Natural killer cell (primary cell): ENCODE measurements around the gene POLG. TPM values are rescaled to one million over a fixed set of nuclear protein-coding genes. Genes with fewer than 3 reads are reported as not detected.
A peak's percentile ranks its signal among the peaks of the same experiment; 100 is the strongest.

Source experiments
- ATAC-seq, 3 donors: fragments of 150-1000 bp in 2 of 3; fragments of 200-7000 bp in 1 of 3; cut with Tn5 transposase; 1 replicate in 1 of 3; 2 replicates in 2 of 3; pipeline ENCODE4 v1.10.0; 2021; ENCODE audit warnings: mild to moderate bottlenecking in 2 of 3, moderate library complexity in 2 of 3
- DNase-seq, 2 donors: peaks; one replicate each; pipeline versions ENCODE4 v3.0.0 to v3.0.0-alpha.2; 2013 to 2021; ENCODE audit warnings: mixed read lengths in 1 of 2
- H3K27ac ChIP-seq: one replicate; pipeline ENCODE4 v1.5.1; 2013; ENCODE audit warnings: mild to moderate bottlenecking, low read length
- H3K27me3 ChIP-seq: one replicate; pipeline ENCODE4 v1.6.1; 2013; ENCODE audit warnings: low read length; ENCODE audit not compliant: control insufficient read depth, insufficient read depth
- H3K36me3 ChIP-seq: one replicate; pipeline ENCODE4 v1.6.1; 2013; ENCODE audit warnings: low read length; ENCODE audit not compliant: control insufficient read depth, insufficient read depth
- H3K4me1 ChIP-seq: one replicate; pipeline ENCODE4 v1.6.1; 2013; ENCODE audit warnings: low read length; ENCODE audit not compliant: control insufficient read depth, insufficient read depth
- H3K4me3 ChIP-seq: one replicate; pipeline ENCODE4 v1.5.1; 2013; ENCODE audit warnings: low read length
- H3K9me3 ChIP-seq: one replicate; pipeline ENCODE4 v1.6.1; 2013; ENCODE audit warnings: low read length; ENCODE audit not compliant: control insufficient read depth, insufficient read depth
- H3K27ac Mint-ChIP-seq, 2 donors: one replicate each; pipeline ENCODE4 v1.8.0; 2022; ENCODE audit warnings: mild to moderate bottlenecking in 2 of 2, mixed read lengths in 2 of 2, moderate library complexity in 1 of 2
- H3K27me3 Mint-ChIP-seq, 2 donors: one replicate each; pipeline ENCODE4 v1.8.0; 2022; ENCODE audit warnings: low read depth in 2 of 2, mixed read lengths in 2 of 2
- H3K36me3 Mint-ChIP-seq: one replicate; pipeline ENCODE4 v1.8.0; 2022; ENCODE audit warnings: mixed read lengths
- H3K4me1 Mint-ChIP-seq, 2 donors: one replicate each; pipeline ENCODE4 v1.8.0; 2022; ENCODE audit warnings: mixed read lengths in 2 of 2
- H3K4me3 Mint-ChIP-seq: one replicate; pipeline ENCODE4 v1.8.0; 2022; ENCODE audit warnings: mild to moderate bottlenecking, moderate library complexity, mixed read lengths
- H3K9me3 Mint-ChIP-seq, 2 donors: one replicate each; pipeline ENCODE4 v1.8.0; 2022; ENCODE audit warnings: mixed read lengths in 2 of 2
- CTCF ChIP-seq: fragments of 200-600 bp; IDR thresholded peaks from one replicate; pipeline ENCODE4 v1.8.0; 2022; ENCODE audit warnings: antibody characterized with exemption
- WGBS: methylation state at CpG from one replicate; pipeline ENCODE4 v1.1.7; 2013; ENCODE audit warnings: missing lambda C conversion rate; ENCODE audit not compliant: insufficient coverage; 5-methylcytosine and 5-hydroxymethylcytosine counted together
- intact Hi-C: fragments of 100-400 bp; cut with micrococcal nuclease; formaldehyde crosslinking; loops from one replicate; pipeline ENCODE4 v1.14.2; 2022
- total RNA-seq, 4 donors: library from RNA; stranded (reverse); fragments of 120-200 nt in 1 of 4; gene quantifications; one replicate each; pipeline versions ENCODE4 v1.2.3 to v1.2.4, GENCODE V29; 2013 to 2022

Gene POLG
- total RNA-seq, 3 donors from 2014 or later (not counting 1 experiment from before 2014, with no cell fraction given), result 205 to 253 (median 238) TPM

- 21% methylated on average over 31 of the region's 31 CpGs for WGBS
- H3K4me1 Mint-ChIP-seq, result peaks cover 0 to 18% of the 10 kb centered on the region in 2 donors
- ATAC-seq (no peak), DNase-seq (no peak)
- peak overlapping the region; percentile 55 for H3K4me3 Mint-ChIP-seq
- Histone ChIP-seq H3K4me3 (peak overlapping the region; percentile 48), H3K27ac (no peak overlapping the region), H3K27me3 (peaks cover 50% of the 10 kb centered on the region), H3K36me3 (no peaks in the 10 kb centered on the region), H3K4me1 (peaks cover 25% of the 10 kb centered on the region), H3K9me3 (no peaks in the 10 kb centered on the region)
- no peak for TF ChIP-seq CTCF
- H3K27ac Mint-ChIP-seq, result no peak overlapping the region
- H3K36me3 Mint-ChIP-seq, result no peaks in the 10 kb centered on the region
- no peaks in the 10 kb centered on the region for H3K9me3 Mint-ChIP-seq
- peaks cover 45 to 48% of the 10 kb centered on the region in 2 donors for H3K27me3 Mint-ChIP-seq
- intact Hi-C loops, result no loop called here
These were observed 42.6 kb upstream of the POLG start for GRCh38 chr15:89377024-89377841.

GRCh38 chr15:89376388-89376787 lies 41.8 kb upstream of the POLG start:
- H3K27ac Mint-ChIP-seq, result no peak overlapping the region

GRCh38 chr15:89375093-89376005 lies 40.7 kb upstream of the POLG start:
- no peaks in the 10 kb centered on the region for H3K9me3 ChIP-seq
- no peak overlapping the region for H3K4me3 ChIP-seq
- no peak overlapping the region for H3K4me3 Mint-ChIP-seq
- 10% methylated on average over 7 of the region's 9 CpGs for WGBS
- H3K27me3 ChIP-seq, result peaks cover 65% of the 10 kb centered on the region
- H3K4me1 Mint-ChIP-seq, result peaks cover 0 to 18% of the 10 kb centered on the region in 2 donors
- H3K27ac Mint-ChIP-seq, result no peak overlapping the region
- no peak for ATAC-seq
- TF ChIP-seq CTCF, result no peak
- no peaks in the 10 kb centered on the region for H3K36me3 Mint-ChIP-seq
- no peaks in the 10 kb centered on the region for H3K9me3 Mint-ChIP-seq
- H3K27me3 Mint-ChIP-seq, result peaks cover 56% of the 10 kb centered on the region in 2 donors
- peaks cover 35% of the 10 kb centered on the region for H3K4me1 ChIP-seq
- intact Hi-C loops, result no loop called here
- H3K36me3 ChIP-seq, result no peaks in the 10 kb centered on the region
- H3K27ac ChIP-seq, result no peak overlapping the region
- no peak for DNase-seq

More at GRCh38 chr15:89376388-89376787, 41.8 kb upstream of the POLG start:
- Histone ChIP-seq H3K4me1 (peaks cover 25% of the 10 kb centered on the region), H3K9me3 (no peaks in the 10 kb centered on the region), H3K27me3 (peaks cover 56% of the 10 kb centered on the region), H3K36me3 (no peaks in the 10 kb centered on the region), H3K4me3 (no peak overlapping the region), H3K27ac (no peak overlapping the region)
- intact Hi-C loops, result no loop called here
- H3K9me3 Mint-ChIP-seq, result no peaks in the 10 kb centered on the region
- peaks cover 47 to 49% of the 10 kb centered on the region in 2 donors for H3K27me3 Mint-ChIP-seq
- WGBS, result 66% methylated on average over 2 of the region's 2 CpGs
- no peak for TF ChIP-seq CTCF
- peaks cover 0 to 18% of the 10 kb centered on the region in 2 donors for H3K4me1 Mint-ChIP-seq
- DNase-seq, result no peak
- H3K36me3 Mint-ChIP-seq, result no peaks in the 10 kb centered on the region
- H3K4me3 Mint-ChIP-seq, result no peak overlapping the region
- no peak for ATAC-seq
